GM18868 (cell line): ENCODE data around the gene PHC3.
A peak's percentile ranks its signal among the peaks of the same experiment; 100 is the strongest.

ENCODE experiments used
- ATAC-seq: cut with Tn5 transposase; IDR thresholded peaks from one replicate; pipeline ENCODE4 v1.9.1; 2021; ENCODE audit warnings: mild to moderate bottlenecking, moderate library complexity; ENCODE audit not compliant: unreplicated experiment

The PHC3 gene

DNA sequence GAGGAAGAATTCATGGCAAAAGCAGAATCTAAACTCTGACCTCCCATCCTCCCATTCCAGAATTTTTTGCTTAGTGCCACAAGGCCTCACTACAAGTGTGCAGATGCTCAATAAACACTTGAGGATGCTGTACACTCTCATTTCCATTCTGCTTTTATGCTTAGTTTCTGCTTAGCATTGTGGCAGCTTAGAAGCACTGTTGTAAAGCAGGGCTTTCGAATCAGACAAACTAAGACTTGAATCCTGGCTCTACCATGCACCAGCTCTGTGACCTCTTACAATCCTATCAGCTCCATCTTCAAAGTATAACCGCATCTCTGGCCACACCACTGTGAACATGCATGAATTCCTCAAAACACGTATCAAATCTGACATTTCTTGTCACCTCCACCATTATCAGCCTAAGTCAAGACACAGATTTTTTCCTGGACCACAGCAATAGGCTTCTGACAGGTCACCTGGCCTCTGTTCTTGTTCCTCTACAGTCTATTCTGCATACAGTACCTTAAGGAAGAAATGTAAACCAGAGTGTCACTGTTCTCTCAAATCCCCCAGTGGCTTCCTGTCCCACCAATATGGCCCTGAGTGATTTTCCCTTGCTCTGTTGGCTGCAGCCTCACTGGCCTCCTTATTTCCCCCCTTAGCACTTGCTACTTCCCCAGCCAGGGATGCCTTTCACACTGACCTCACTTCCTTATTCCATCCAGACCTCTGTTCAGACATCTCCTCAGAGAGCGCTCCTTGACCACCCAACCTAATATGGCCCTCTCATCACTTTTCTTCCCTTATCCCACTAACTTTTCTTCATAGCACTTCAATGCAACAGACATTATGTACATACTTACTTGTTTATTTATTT lies 8.1 kb upstream of the PHC3 start:
- peak; percentile 23 for ATAC-seq

DNA sequence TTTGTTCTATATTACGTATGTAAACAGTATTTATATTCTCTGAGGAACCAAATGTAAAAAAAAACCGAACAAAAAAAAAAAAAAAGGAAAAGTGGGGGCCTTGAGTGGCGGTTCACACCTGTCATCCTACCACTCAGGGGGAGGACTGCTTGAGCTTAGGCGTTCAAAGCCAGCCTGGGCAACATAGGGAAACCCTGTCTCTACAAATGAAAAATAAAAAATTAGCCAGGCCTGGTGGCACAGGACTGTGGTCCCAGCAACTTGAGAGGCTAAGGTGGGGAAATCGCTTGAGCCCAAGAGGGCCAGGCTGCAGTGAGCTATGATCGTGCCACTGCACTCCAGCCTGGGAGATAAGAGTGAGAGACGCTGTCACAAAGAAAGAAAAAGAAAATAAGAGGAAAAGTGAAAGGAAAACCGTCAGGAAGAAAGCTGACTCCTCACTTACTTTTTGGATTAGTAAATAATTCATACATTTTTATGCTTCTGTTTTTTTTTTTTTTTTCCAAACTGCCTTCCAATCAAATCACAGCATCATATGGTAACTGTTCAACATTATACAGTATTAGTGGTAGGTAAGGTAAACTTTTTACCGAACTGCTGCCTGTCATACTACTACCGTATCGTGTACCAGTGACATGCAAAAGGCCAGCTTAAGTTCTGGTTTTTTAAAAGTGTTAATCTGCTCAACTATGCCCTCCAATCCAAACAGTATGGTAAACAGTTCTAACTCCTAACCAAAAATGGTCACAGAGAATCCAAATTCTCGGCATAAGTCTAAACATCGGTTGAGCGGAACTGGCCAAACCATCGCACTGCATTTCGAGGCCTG lies 1.2 kb downstream of the PHC3 start:
- peak; percentile 34 for ATAC-seq

DNA sequence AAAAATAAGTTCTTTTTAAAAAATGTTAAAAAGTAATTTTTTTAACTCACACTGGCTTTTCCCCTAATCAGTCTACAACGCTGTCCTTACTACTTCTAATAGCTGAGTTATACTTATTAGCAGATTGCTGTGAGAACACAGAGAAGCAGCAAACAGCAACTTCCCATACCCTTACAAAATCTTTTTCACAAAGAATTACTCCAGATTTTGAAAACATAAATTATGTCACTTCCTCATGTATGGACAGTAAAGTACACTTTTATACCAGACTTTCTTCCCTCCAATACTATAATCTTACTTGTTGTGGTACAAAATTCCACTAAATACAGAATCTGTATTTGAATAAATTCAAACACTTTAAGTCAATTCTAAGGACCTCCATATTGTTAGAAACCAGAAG lies 2.1 kb downstream of the PHC3 start:
- no peak for ATAC-seq

DNA sequence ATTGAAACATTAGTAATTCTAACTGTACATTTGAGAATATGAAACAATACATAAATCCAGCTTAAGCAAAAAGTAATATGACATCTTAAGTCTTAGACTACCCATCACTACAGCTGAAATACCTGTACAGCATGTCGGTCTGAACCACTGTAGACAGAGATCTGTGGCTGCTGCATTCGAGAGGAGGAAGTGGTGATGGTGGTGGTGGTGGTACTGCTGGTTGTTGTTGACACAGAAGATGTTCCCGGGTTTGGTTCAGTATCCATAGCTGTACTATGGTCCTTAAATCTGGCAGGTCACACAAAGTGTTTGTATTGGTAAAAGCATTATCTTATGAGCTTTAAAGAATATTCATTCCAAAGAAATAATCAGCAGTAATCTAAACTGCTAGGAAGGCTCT lies 2.9 kb downstream of the PHC3 start:
- peak; percentile 17 for ATAC-seq

DNA sequence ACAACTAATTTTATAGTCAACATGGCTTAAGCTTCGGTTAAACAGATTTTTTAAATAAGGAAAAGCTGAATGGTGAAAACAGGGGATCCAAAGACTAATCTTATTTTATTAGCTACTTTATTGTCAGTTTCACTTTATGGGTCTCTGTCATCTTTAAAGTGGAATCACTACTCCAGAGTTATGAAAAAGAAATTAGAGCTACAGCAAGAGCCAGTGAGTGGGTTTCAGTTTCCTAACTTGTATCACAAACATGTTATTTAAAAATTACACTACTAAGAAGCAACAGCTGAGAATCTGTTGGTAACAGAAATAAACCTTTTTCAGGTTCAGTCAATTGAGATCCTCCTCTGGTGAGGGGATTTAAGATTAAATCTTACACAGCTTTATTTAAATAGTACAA lies 10.0 kb downstream of the PHC3 start:
- ATAC-seq = peak; percentile 83

DNA sequence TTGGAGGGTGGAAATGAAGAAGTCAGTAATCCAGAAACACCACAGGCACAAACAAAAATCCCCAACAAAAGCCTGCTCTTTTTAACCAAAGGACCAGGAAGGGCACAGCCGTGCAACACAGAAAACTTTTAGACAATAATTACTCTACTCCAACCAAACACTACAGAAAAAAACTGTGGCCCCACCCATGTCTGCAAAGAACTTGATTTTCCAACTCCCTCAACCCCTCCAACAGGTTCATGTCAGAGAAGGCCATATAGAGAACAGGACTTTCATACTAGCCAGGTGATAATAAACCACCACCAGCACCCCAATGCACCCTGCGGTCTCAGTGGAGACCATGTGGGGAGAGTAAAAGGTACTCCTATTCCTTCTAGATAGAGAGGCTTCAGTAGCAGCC lies 16.8 kb downstream of the PHC3 start:
- no peak for ATAC-seq

DNA sequence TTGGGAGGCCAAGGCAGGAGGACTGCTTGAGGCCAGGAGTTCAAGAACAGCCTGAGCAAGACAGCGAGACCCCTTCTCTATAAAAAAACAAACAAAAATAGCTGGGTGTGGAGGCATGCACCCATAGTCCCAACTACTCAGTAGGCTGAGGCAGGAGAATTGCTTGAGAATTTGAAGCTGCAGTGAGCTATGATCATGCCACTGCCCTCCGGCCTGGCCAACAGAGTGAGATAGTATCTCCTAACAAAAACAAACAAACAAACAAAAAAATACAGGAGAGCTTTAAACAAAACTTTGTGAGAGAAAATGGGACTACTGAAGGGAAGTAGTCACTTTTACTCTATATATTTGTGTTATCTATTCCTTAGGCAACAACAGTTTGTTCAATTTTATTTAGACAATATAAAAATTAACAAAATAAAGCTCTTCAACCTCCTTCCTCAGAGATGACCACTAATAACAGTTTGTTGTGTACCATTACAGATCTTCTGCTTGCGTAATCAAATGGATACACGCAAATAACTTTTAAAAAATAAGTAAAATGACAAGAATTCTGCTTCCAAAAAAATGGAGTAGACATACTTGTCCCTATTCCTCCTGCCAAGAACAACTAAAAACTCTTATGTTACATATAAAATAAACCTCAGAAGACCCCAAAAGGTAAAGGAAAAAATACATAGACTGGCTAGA lies 17.4 kb downstream of the PHC3 start:
- no peak for ATAC-seq

DNA sequence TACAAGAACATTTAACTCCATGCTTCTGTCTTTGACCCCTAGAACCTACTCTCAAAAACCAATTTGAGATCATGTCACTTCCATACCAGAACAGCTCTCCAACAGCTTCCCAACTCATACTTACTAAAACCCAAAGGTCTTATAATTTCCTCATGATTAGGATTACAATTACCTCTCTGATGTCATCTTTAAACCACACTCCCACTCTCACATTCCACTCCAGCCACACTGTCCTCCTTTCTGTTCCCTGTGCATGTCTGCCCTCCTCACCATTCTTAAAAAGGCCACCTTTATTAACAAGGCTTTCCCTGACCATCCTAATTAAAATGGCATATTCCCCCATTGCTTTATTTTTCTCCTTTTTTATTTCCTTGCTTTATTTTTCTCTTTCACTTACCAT lies 18.9 kb downstream of the PHC3 start:
- no peak for ATAC-seq

DNA sequence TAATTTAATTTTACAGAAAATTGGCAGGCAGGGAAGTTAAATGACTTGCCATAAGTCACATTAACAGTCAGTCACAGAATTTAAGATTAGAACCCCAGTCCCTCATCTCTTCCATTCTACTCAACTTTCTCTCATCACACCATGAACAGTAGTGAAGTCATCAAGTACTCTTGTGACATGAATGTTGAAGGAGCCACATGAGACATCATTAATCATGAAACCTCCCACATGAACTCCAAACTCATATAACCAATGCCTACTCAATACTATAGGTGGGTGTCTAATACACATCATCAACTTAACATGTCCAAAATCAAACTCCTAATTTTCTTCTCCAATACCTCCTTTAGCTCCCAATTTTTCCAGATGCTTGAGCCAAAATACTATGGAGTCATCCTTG lies 19.5 kb downstream of the PHC3 start:
- no peak for ATAC-seq

DNA sequence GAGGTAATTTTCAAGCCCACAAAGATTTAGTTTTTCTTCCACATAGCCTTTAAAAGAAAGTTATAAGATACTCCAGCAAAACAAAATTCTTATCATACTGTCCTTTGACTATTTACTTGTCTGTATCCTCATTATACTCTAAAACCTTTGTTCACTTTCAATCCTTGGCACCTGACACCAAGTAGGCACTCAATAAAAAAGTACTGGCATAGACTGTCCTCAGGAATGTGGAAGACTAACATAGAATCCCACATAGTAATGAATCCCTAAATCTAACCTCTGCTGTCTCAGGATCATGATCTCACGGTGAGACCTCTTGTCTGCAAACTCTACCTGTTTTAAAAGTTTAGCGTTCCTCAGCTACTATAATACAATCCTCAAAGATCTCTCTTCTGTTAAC lies 21.6 kb downstream of the PHC3 start:
- no peak for ATAC-seq

DNA sequence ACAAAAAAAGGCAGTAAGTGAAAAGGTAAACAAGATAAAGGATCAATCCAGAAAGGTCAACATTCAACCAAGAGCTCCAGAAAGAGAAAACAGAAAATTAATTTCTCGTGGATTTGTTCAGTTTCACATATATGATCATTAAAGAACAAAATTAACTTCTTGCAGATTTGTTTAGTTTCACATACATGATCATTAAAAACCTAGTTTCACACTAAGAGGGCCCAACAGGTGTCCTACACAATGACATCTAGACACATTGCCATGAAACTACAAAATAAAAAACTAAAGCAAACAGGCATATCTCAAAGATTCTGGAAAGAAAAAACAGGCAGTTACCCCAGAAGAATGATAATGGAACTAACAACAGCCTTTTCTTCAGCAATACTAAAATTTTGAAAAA lies 22.1 kb downstream of the PHC3 start:
- no peak for ATAC-seq

DNA sequence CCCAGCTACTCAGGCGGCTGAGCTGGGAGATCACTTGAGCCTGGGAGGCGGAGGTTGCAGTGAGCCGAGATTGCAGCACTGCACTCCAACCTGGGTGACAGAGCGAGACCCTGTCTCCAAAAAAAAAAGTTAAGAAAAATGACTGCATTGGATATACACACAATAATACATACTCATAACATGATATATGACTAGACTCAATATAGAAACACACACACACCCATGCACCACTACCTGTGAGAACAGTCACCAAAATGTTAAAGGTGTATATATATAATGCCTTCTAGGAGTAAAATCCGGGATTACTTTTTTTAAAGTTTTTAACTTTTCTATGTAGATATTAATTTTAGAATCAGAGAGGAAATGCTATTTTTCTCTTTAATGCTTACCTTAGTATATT lies 25.9 kb downstream of the PHC3 start:
- no peak for ATAC-seq

DNA sequence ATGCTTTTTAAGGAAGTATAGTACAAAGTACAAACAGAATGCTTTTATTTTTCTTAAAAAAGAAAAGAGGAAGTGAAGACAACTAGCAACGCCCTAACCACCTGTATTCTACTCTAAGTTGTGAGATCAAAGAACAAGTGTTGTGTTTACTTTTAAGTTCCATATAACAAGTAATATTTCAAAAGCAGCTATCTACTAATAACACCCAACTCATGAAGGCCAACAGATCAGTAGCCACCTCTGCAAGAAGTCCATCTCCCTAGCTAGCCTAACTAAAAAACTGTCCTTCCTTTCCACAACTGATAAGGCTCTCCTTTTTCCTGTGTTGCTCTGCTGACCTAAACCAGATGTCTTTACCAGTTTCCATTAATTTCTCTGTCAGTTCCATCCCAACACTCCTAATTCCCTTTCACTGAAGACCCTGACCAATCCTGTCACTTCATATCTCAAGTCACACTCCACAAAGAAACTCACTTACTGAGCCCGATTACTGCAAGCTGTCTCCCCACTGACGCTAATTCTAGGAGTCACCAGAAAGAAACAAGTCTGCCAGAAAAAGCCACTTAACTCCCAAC lies 26.9 kb downstream of the PHC3 start:
- peak; percentile 92 for ATAC-seq

DNA sequence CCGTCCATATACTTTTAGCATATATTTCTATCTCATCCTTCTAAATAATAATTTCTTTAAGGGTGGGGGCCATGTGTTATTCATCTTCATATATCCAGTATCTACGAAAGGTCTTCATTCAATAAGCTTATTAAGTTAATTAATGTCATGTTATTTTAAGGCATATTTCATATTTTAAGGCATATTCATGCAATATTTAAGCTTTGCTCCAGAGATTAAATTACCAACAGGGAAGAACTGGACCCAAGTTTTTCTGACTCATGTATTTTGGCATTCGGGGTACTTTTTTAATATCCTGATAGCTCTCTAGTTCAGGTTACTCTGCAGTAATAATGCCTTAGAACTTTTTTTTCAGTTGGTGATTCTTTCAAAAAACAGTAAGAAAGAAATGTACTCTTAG lies 27.4 kb downstream of the PHC3 start:
- ATAC-seq = peak; percentile 19

DNA sequence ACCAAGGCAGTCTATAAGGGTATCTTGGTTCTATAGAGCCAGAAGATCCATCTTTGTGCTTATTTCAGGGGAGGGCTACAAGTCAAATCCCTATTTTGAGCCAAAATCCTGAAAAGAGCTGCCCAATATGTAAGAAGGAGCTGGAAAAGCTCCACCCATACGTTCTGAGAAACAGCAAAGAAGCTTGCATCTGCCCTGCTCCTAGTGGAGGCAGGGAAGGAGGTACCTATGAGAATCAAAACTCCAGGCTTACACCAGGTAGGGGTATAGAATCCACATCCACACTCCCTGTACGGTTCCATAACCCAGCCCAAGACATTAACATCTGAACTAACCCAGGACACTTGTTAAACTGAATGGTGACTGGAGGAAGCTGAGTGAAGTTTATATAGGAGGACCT lies 30.0 kb downstream of the PHC3 start:
- no peak for ATAC-seq

DNA sequence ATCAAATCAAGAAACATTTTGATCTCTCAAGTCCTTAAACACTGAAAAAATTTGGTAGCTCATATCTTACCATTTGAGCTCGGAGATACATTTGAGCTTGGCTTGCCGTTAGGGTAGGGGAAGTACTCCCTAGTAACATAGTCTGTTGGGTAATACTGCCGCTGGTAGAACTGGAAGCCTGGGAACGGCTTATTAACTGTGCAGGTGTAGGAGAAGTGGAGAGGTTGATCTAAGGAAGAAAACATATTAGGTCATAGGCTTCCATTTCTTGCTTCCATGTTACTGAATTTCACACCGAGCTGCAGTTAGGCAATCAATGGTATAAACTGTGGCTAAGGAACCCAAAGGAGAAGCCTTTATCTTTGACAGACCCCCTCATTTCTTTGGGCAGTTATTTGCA lies 32.5 kb downstream of the PHC3 start:
- no peak for ATAC-seq

DNA sequence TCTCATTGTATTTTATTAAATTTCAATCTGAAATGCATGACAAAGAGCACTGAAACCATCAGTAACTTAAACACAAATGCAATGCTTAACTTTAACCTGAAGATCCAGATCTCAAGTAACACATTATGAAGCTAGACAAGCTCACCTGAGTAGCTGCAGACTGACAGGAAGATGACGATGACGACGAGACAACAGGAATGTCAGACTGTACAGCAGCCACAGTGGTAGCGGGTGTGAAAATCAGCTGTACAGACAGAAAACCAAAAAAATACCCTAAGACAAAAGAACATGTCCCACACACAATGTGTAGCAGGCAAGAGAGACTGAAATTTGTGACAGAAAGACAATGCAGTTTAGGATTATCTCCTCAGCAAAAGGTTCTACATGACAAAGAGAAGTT lies 36.3 kb downstream of the PHC3 start:
- no peak for ATAC-seq

DNA sequence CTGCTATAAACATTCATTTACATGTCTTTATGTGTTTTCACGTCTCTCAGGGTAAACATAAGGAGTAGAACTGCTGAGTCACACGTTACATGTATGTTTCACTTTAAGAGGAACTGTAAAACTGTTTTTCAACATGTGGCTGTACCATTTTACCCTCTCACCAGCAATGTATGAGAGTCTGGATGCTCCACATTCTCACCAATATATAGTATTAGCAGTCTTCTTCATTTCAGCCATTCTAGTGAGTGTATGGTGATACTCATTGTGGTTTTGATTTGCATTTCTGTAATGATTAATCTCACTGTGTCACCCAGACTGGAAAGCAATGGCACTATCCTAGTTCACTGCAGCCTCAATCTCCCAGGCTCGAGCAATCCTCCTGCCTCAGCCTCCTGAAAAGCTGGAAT lies 37.1 kb downstream of the PHC3 start:
- ATAC-seq = peak; percentile 88

DNA sequence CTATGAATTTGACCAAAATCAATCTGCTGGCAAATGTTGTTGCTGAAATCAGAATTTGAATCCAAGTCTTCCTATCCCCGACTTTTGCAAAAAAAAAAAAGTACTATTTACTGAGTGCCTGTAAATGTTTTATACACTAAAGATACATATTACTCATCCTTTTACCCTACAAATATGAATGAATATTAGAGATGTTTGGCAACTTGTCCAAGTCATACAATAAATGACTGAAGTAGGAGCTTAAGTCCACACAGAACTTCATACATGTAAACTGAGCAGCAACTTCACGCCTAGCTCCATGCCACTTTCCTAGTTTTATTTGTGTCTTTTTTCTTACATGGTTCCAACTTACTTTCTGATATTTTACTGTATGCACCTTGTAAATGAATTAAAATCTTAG lies 39.2 kb downstream of the PHC3 start:
- no peak for ATAC-seq

DNA sequence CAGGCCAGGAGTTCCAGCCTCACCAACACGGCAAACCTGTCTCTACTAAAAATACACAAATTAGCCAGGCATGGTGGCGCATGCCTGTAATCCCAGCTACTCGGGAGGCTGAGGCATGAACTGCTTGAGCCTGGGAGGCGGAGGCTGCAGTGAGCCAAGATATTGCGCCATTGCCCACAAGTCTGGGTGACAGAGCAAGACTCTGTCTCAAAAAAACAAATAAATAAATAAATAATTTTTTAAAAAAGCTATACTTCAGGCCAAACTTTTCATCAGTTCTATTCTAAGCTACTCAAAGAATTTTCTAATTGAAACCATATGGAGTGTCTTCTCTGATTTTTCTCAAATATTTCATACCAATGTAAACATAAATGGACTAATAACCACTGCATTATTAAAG lies 43.5 kb downstream of the PHC3 start:
- no peak for ATAC-seq

DNA sequence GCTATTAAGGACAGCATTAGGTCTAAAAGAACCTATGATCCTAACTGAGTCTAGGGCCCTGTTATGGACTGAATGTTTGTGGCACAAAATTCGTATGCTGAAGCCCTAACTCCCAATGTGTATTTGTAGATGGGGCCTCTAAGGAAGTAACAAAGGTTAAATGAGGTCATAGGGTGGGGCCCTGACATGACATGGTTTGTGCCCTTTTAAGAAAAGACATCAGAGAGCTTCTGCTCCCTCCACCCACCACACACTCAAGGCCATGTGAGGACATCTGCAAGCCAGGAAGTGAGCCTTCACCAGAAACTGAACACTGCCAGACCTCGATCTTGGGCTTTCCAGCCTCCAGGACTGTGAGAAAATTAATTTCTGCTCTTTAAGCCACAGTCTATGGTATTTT lies 49.2 kb downstream of the PHC3 start:
- ATAC-seq = no peak
